ENCODE results near the gene CYP1B1. TPM values are rescaled to one million over a fixed set of nuclear protein-coding genes. Genes with fewer than 3 reads are reported as not detected.

CYP1B1 gene
- total and polyA plus RNA-seq, 2 of the 13 experiments (the other 11 are each of a cell fraction or from before 2014, with no cell fraction given) = not detected

GRCh38 chr2:38097988-38098385 lies 22.0 kb upstream of the CYP1B1 start:
- Histone ChIP-seq H3K27ac (ENCODE audit: extremely low read length, insufficient read depth, low read length) (no peak overlapping the region), H3K36me3 (replicated peaks in 1 of 2; ENCODE audit: control insufficient read depth in 1 of 2, insufficient read depth in 2 of 2, low read length in 2 of 2) (no peaks in the 10 kb centered on the region), H3K9me3 (ENCODE audit: low read length) (no peaks in the 10 kb centered on the region), H3K27me3 (ENCODE audit: control insufficient read depth in 1 of 2, insufficient read depth in 2 of 2, low read length in 2 of 2) (peaks cover 0 to 25% of the 10 kb centered on the region in 2 experiments; a peak in 2 of 5 replicates), H3K4me1 (ENCODE audit: insufficient read depth, low read length) (no peaks in the 10 kb centered on the region; the same call in 1 of the 2 replicates), H3K79me2 (ENCODE audit: insufficient read depth, low read length) (no peaks in the 10 kb centered on the region), H3K9ac (ENCODE audit: insufficient read depth, low read depth, low read length) (no peak overlapping the region), H2AFZ (ENCODE audit: low read length) (no peak overlapping the region), H3K4me2 (ENCODE audit: low read depth, low read length) (no peak overlapping the region), H3K4me3 (replicated peaks in 1 of 3; ENCODE audit: insufficient read depth in 1 of 3, low read depth in 2 of 3, low read length in 3 of 3) (no peak overlapping the region), H4K20me1 (ENCODE audit: insufficient read depth, low read length) (no peaks in the 10 kb centered on the region)
- DNase-seq (ENCODE audit: low spot score) = no peak
- ATAC-seq = no peak
- CTCF ChIA-PET (ENCODE audit: low intra/inter-chr PET ratio, low total read pairs) = no interaction called here
- POLR2A ChIA-PET = no interaction called here
- no TSS peak for BruUV-seq (replicated peaks)
- WGBS (ENCODE audit: low lambda C conversion rate) = 23% methylated on average over 4 of the region's 4 CpGs
- in situ Hi-C loops (cut with HindIII; ENCODE audit: extremely low pct_ligation_motif_present, low pct_unique_long_range_greater_than_20kb) = no loop called here
- FAIRE-seq = no peak
- intact Hi-C loops (cut with micrococcal nuclease; ENCODE audit: unreplicated experiment) = no loop called here
- TF ChIP-seq ZBTB46 (CRISPR knock-in tag; IDR thresholded peaks at IDR 0.05; ENCODE audit: borderline replicate concordance) (no peak), SPEN (CRISPR knock-in tag; IDR thresholded peaks at IDR 0.05; ENCODE audit: low read depth) (no peak), IKZF1 (IDR thresholded peaks at IDR 0.05) (no peak), CBX1 (IDR thresholded peaks at IDR 0.05; ENCODE audit: low read depth) (no peak), IKZF4 (CRISPR knock-in tag; IDR thresholded peaks at IDR 0.05; ENCODE audit: borderline replicate concordance, low read depth, not compliant biosample characterization) (no peak), KLF9 (CRISPR knock-in tag; IDR thresholded peaks at IDR 0.05; ENCODE audit: low read depth) (no peak), ARNT (IDR thresholded peaks at IDR 0.05) (no peak), ZFP90 (CRISPR knock-in tag; IDR thresholded peaks at IDR 0.05; ENCODE audit: borderline replicate concordance) (no peak), ZNF333 (CRISPR knock-in tag; IDR thresholded peaks at IDR 0.05; ENCODE audit: borderline replicate concordance) (no peak), YEATS2 (CRISPR knock-in tag; IDR thresholded peaks at IDR 0.05; ENCODE audit: borderline replicate concordance) (no peak)
